Renal pelvis (tissue), 4 donors: Measurements from ENCODE around the gene RCN1. TPM values are rescaled to one million over a fixed set of nuclear protein-coding genes. Genes with fewer than 3 reads are reported as not detected.

Experiments
- DNase-seq: peaks from one replicate; pipeline ENCODE4 v3.0.0-alpha.2; 2013
- polyA plus RNA-seq, 3 donors: library from polyadenylated mRNA; unstranded; fragments of 120-200 nt; gene quantifications; one replicate each; pipeline ENCODE4 v1.2.1, GENCODE V29; 2013; ENCODE audit not compliant: insufficient read length in 3 of 3

Gene RCN1
- polyA plus RNA-seq, 3 donors: 179 to 190 (median 181) TPM

GRCh38 chr11:32143378-32143777, 52.5 kb downstream of the RCN1 start:
- no peak for DNase-seq

GRCh38 chr11:32145282-32145681, 54.4 kb downstream of the RCN1 start:
- no peak for DNase-seq

GRCh38 chr11:32148895-32149294, 58.0 kb downstream of the RCN1 start:
- no peak for DNase-seq

GRCh38 chr11:32149748-32150147, 58.9 kb downstream of the RCN1 start:
- DNase-seq: no peak

- no peak for DNase-seq
Measured at GRCh38 chr11:32151027-32151426, 60.2 kb downstream of the RCN1 start.

- DNase-seq: no peak
Measured at GRCh38 chr11:32152216-32152615, 61.3 kb downstream of the RCN1 start.

GRCh38 chr11:32152821-32153220, 61.9 kb downstream of the RCN1 start:
- no peak for DNase-seq

- DNase-seq: no peak
Measured at GRCh38 chr11:32153747-32154146, 62.9 kb downstream of the RCN1 start.

- no peak for DNase-seq
Measured at GRCh38 chr11:32154275-32154674, 63.4 kb downstream of the RCN1 start.
